ENCODE data around the gene OSBPL10. TPM values are rescaled to one million over a fixed set of nuclear protein-coding genes. Genes with fewer than 3 reads are reported as not detected.

The OSBPL10 gene
- total RNA-seq, 1 donor from 2014 or later, result 45.4 TPM

DNA sequence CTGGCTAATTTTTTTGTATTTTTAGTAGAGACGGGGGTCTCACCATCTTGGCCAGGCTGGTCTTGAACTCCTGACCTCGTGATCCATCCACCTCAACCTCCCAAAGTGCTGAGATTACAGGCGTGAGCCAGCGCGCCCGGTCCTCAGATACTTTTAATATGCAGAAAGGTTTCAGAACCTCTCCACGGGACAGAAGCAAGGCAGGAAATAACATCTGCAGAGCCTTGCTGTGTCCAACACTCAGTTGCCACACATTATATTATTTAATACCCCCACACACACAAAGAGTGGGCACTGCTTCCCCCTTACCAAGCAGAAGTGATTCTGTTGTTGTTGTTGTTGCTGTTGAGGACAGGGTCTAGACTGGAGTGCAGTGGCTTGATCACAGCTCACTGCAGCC lies 28.0 kb downstream of the OSBPL10 start:
- H3K27ac Mint-ChIP-seq (ENCODE audit: unreplicated experiment), result no peak overlapping the region

DNA sequence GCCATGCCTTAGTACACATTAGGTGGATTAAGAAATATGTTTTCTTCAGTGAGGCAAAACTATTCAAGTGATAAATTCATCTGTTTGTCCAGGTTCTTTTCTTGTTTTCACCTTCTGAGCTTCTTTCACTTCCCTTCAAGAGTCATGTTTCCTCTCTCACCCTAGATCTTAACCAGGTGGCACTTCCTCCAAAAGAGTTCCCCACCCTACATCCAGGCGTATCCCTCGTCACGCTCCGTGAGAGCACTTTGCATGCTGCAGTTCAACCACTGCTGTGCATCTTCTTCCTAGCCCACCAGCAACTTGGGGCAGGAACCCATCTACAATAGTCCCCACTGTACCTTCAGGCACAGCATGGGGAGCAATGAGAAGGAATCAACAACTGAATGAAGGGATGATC lies 28.9 kb downstream of the OSBPL10 start:
- TF ChIP-seq, protein P1, sequence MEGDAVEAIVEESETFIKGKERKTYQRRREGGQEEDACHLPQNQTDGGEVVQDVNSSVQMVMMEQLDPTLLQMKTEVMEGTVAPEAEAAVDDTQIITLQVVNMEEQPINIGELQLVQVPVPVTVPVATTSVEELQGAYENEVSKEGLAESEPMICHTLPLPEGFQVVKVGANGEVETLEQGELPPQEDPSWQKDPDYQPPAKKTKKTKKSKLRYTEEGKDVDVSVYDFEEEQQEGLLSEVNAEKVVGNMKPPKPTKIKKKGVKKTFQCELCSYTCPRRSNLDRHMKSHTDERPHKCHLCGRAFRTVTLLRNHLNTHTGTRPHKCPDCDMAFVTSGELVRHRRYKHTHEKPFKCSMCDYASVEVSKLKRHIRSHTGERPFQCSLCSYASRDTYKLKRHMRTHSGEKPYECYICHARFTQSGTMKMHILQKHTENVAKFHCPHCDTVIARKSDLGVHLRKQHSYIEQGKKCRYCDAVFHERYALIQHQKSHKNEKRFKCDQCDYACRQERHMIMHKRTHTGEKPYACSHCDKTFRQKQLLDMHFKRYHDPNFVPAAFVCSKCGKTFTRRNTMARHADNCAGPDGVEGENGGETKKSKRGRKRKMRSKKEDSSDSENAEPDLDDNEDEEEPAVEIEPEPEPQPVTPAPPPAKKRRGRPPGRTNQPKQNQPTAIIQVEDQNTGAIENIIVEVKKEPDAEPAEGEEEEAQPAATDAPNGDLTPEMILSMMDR (IDR thresholded peaks at IDR 0.05), result no peak
- H3K36me3 Mint-ChIP-seq (ENCODE audit: low read depth), result peaks cover 11% of the 10 kb centered on the region
- H3K4me3 Mint-ChIP-seq (ENCODE audit: unreplicated experiment), result no peak overlapping the region

More for the DNA sequence above, 28.0 kb downstream of the OSBPL10 start:
- H3K4me3 Mint-ChIP-seq (ENCODE audit: unreplicated experiment), result no peak overlapping the region
- no peaks in the 10 kb centered on the region for H3K27me3 Mint-ChIP-seq (ENCODE audit: low read depth)
- peaks cover 26% of the 10 kb centered on the region for H3K9me3 Mint-ChIP-seq (ENCODE audit: low read depth)
- H3K4me1 Mint-ChIP-seq (ENCODE audit: low read depth), result peaks cover 16% of the 10 kb centered on the region
- H3K36me3 Mint-ChIP-seq (ENCODE audit: low read depth), result peaks cover 11% of the 10 kb centered on the region
- no peak for DNase-seq (ENCODE audit: low spot score)
- TF ChIP-seq, protein P1 (IDR thresholded peaks at IDR 0.05), result no peak

DNA sequence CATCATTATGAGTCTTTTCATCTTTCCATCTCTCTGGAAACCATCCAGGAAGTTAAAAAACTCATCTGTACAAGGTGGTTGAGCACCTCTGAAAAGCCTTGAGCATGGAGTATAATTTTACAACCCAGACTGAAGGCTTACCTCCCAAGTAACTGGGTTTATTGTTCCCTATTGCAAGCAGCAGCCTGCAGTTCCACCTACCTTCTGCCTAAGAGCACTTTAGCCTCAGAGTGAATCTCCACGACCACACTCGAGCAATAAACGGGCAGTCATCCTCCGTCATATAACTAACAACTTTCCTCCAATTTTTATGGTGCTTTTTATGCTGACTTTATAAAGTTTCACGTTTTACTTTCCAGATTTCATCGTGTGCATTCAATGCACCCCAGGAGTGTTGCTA lies 32.8 kb downstream of the OSBPL10 start:
- H3K27ac Mint-ChIP-seq (ENCODE audit: unreplicated experiment), result no peak overlapping the region
- no peak overlapping the region for H3K4me3 Mint-ChIP-seq (ENCODE audit: unreplicated experiment)
- peaks cover 30% of the 10 kb centered on the region for H3K4me1 Mint-ChIP-seq (ENCODE audit: low read depth)
- peaks cover 5% of the 10 kb centered on the region for H3K36me3 Mint-ChIP-seq (ENCODE audit: low read depth)
- H3K27me3 Mint-ChIP-seq (ENCODE audit: low read depth), result no peaks in the 10 kb centered on the region
- DNase-seq (ENCODE audit: low spot score), result no peak
- H3K9me3 Mint-ChIP-seq (ENCODE audit: low read depth), result peaks cover 9% of the 10 kb centered on the region
- TF ChIP-seq, protein P1 (IDR thresholded peaks at IDR 0.05), result no peak

More for the DNA sequence above, 28.9 kb downstream of the OSBPL10 start:
- no peak for DNase-seq (ENCODE audit: low spot score)
- no peaks in the 10 kb centered on the region for H3K27me3 Mint-ChIP-seq (ENCODE audit: low read depth)
- H3K9me3 Mint-ChIP-seq (ENCODE audit: low read depth), result peaks cover 26% of the 10 kb centered on the region
- peaks cover 15% of the 10 kb centered on the region for H3K4me1 Mint-ChIP-seq (ENCODE audit: low read depth)
- no peak overlapping the region for H3K27ac Mint-ChIP-seq (ENCODE audit: unreplicated experiment)

DNA sequence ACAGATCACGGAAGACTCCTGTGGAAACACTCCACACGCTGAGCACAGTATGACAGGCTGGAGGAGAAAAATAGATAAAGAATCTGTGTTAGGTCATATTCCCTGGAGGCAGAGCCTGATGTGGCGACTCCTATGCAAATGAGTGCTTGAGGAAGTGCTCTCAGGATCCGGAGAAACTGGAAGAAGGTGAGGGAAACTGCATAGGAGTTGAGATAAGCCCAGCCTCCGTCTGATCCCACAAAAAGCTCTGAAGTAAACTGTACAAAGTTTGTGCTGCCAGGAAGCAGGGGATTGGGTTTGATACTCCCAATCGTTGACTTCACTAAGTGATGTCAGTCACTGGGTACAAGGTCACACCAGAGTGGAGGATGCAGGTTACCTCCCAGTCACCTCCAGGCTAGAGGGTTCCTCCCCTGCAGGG lies 33.4 kb downstream of the OSBPL10 start:
- TF ChIP-seq, protein P1 (IDR thresholded peaks at IDR 0.05), result no peak
- Mint-ChIP-seq H3K27ac (ENCODE audit: unreplicated experiment) (no peak overlapping the region), H3K27me3 (ENCODE audit: low read depth) (no peaks in the 10 kb centered on the region), H3K9me3 (ENCODE audit: low read depth) (peaks cover 9% of the 10 kb centered on the region), H3K4me1 (ENCODE audit: low read depth) (peaks cover 30% of the 10 kb centered on the region), H3K36me3 (ENCODE audit: low read depth) (peaks cover 5% of the 10 kb centered on the region), H3K4me3 (ENCODE audit: unreplicated experiment) (no peak overlapping the region)
- DNase-seq (ENCODE audit: low spot score), result no peak

DNA sequence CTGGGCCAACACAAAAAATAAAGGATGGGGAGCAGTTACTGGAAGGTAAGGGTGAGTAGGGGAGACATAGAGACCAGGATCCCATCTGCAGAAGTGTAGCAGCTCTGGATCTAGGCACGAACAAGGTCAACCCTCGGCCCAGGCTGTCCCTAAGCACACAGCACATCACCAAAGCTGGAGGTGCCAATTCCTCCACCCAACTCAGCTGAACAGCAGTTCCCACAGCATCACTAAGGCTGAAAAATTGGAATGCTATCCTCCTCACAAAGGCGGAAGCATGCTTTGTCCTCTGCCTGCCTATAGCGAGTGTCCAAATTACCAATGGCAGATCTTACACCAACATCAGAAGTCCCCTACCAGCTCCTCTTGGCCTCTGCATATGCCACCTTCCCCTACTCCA lies 33.9 kb downstream of the OSBPL10 start:
- Mint-ChIP-seq H3K9me3 (ENCODE audit: low read depth) (peaks cover 9% of the 10 kb centered on the region), H3K27me3 (ENCODE audit: low read depth) (no peaks in the 10 kb centered on the region), H3K36me3 (ENCODE audit: low read depth) (peaks cover 5% of the 10 kb centered on the region), H3K4me1 (ENCODE audit: low read depth) (peaks cover 32% of the 10 kb centered on the region), H3K4me3 (ENCODE audit: unreplicated experiment) (no peak overlapping the region), H3K27ac (ENCODE audit: unreplicated experiment) (no peak overlapping the region)
- TF ChIP-seq, protein P1 (IDR thresholded peaks at IDR 0.05), result no peak
- DNase-seq (ENCODE audit: low spot score), result no peak
